Upper lobe of left lung (tissue), 4 donors: Measurements from ENCODE around the gene TNFRSF14.

Experiments
- CTCF ChIP-seq, 6 experiments: fragments of 450-650 bp in 4 of 6; fragments of 200-600 bp in 2 of 6; sonication (generic) in 2 of 6; IDR thresholded peaks; one replicate each; pipeline ENCODE4 v1.5.1; 2016 to 2019; ENCODE audit warnings: antibody characterized with exemption in 6 of 6
- POLR2A ChIP-seq, 4 donors: fragments of 450-650 bp; IDR thresholded peaks; one replicate each; pipeline ENCODE4 v1.5.1; 2016 to 2017; ENCODE audit warnings: antibody characterized with exemption in 4 of 4, mild to moderate bottlenecking in 2 of 4
- POLR2AphosphoS5 ChIP-seq, 2 donors: sonication (generic); formaldehyde crosslinking; IDR thresholded peaks; one replicate each; pipeline ENCODE4 v1.5.1; 2017; ENCODE audit warnings: antibody characterized with exemption in 2 of 2

DNA sequence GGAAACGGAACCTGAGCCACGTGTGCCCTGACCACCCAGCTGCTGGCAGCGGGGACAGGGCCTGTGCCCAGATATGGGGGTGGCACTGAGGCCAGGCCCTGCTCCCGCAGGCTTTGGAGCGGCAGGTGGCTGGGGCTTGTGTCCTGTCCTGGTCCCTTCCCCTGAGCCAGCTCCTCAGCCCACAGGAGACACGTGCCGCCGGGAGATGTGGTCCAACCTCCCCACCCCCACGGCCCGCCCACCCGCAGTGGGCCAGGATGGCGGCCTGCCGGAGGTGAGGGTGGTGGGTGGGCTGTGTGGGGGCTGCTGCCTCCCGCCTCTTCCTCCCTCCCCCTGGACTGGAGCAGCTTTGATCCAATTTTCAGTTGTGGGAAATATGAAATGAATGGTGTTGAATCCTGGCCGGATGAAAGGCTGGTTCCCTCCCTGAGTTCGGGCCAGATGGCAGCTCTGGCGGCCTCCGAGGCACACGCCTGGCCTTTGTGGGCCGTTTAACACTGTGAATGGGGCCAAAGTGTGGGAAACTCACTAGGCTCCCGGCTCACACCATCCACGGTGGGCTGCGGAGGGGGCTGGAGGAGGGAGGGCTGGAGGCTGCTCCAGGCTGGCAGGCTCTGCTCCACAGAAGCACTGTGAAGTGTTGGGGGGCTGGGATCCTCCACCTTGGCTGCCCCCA is 23.5 kb upstream of the TNFRSF14 start:
- TF ChIP-seq POLR2AphosphoS5 (IDR thresholded peaks at IDR 0.05) (no peak), CTCF (IDR thresholded peaks at IDR 0.05) (no peak), POLR2A (IDR thresholded peaks at IDR 0.05) (no peak)
